CD4-positive, alpha-beta memory T cell (primary cell): Measurements from ENCODE around the gene SVOPL. TPM values are rescaled to one million over a fixed set of nuclear protein-coding genes. Genes with fewer than 3 reads are reported as not detected.

ENCODE experiments used
- CTCF ChIA-PET: fragments of 350-600 bp; sonication (Branson Sonifier 250); formaldehyde crosslinking; loops from one replicate; lab custom pipeline; 2021; ENCODE audit warnings: inconsistent platforms; ENCODE audit not compliant: partially characterized antibody; lab: Charles Lee
- POLR2A ChIA-PET: fragments of 350-600 bp; sonication (Branson Sonifier 250); formaldehyde crosslinking; loops from one replicate; lab custom pipeline; 2021; ENCODE audit not compliant: partially characterized antibody; lab: Charles Lee
- DNase-seq, 5 donors: peaks; one replicate each; pipeline versions ENCODE4 v3.0.0 to v3.0.0-alpha.2; 2020 to 2022; ENCODE audit warnings: mixed read lengths in 1 of 5
- H3K27ac ChIP-seq: one replicate; pipeline ENCODE4 v1.7.0; 2013; ENCODE audit warnings: low read depth, low read length
- H3K27me3 ChIP-seq: 2 replicates; pipeline ENCODE4 v1.7.0; 2013; ENCODE audit warnings: mild to moderate bottlenecking, low read length, moderate library complexity; ENCODE audit not compliant: insufficient read depth
- H3K36me3 ChIP-seq: 2 replicates; pipeline ENCODE4 v1.7.0; 2013; ENCODE audit warnings: mild to moderate bottlenecking, low read length, moderate library complexity; ENCODE audit not compliant: insufficient read depth
- H3K4me1 ChIP-seq: 2 replicates; pipeline ENCODE4 v1.7.0; 2013; ENCODE audit warnings: mild to moderate bottlenecking, low read length, moderate library complexity; ENCODE audit not compliant: insufficient read depth
- H3K4me3 ChIP-seq, 2 donors: one replicate each; pipeline ENCODE4 v1.7.0; 2013; ENCODE audit warnings: low read length in 2 of 2, mild to moderate bottlenecking in 1 of 2
- H3K9me3 ChIP-seq, 2 donors: one replicate each; pipeline ENCODE4 v1.7.0; 2013; ENCODE audit warnings: low read length in 2 of 2, control low read depth in 1 of 2; ENCODE audit not compliant: control insufficient read depth in 1 of 2
- H3K27ac Mint-ChIP-seq, 7 donors: one replicate each; pipeline ENCODE4 v1.8.0; 2020 to 2021; ENCODE audit warnings: mixed read lengths in 7 of 7, mild to moderate bottlenecking in 6 of 7, inconsistent platforms in 3 of 7, moderate library complexity in 3 of 7
- H3K27me3 Mint-ChIP-seq, 2 donors: one replicate each; pipeline ENCODE4 v1.8.0; 2020 to 2021; ENCODE audit warnings: mixed read lengths in 2 of 2
- H3K36me3 Mint-ChIP-seq, 2 donors: one replicate each; pipeline ENCODE4 v1.8.0; 2020 to 2021; ENCODE audit warnings: mixed read lengths in 2 of 2, inconsistent platforms in 1 of 2, mild to moderate bottlenecking in 1 of 2
- H3K4me1 Mint-ChIP-seq, 4 donors: one replicate each; pipeline ENCODE4 v1.8.0; 2020 to 2021; ENCODE audit warnings: mixed read lengths in 4 of 4, mild to moderate bottlenecking in 1 of 4
- H3K4me3 Mint-ChIP-seq, 8 donors: one replicate each; pipeline ENCODE4 v1.8.0; 2020 to 2021; ENCODE audit warnings: mixed read lengths in 8 of 8, mild to moderate bottlenecking in 7 of 8, moderate library complexity in 6 of 8, inconsistent platforms in 3 of 8
- H3K9me3 Mint-ChIP-seq, 8 donors: one replicate each; pipeline ENCODE4 v1.8.0; 2020 to 2021; ENCODE audit warnings: mixed read lengths in 8 of 8, mild to moderate bottlenecking in 5 of 8, inconsistent platforms in 3 of 8, moderate library complexity in 1 of 8
- intact Hi-C: fragments of 100-400 bp; cut with micrococcal nuclease; formaldehyde crosslinking; loops from one replicate; pipeline ENCODE4 v1.15.1; 2023
- polyA plus RNA-seq, 2 donors: library from polyadenylated mRNA; unstranded; fragments of 300-500 nt; fragmentation: Illumina TruSeq; gene quantifications; one replicate each; pipeline ENCODE4 v1.2.3, GENCODE V29; 2021
- total RNA-seq, 2 experiments: library from RNA; stranded (reverse); gene quantifications; one replicate each; pipeline ENCODE4 v1.2.3, GENCODE V29; 2021

SVOPL gene
- total and polyA plus RNA-seq, 4 experiments from 2014 or later: not detected

- H3K9me3 ChIP-seq: no peaks in the 10 kb centered on the region
- no peak overlapping the region for H3K27ac ChIP-seq
- peaks cover 0 to 4% (median 0%) of the 10 kb centered on the region in 8 donors for H3K9me3 Mint-ChIP-seq
- H3K27ac Mint-ChIP-seq: no peak overlapping the region
- CTCF ChIA-PET: no interaction called here
- H3K4me3 Mint-ChIP-seq: no peak overlapping the region
- DNase-seq: no peak
- H3K4me1 ChIP-seq: no peaks in the 10 kb centered on the region
- peaks cover 0 to 1% (median 0%) of the 10 kb centered on the region in 4 donors for H3K4me1 Mint-ChIP-seq
- intact Hi-C loops: no loop called here
- no peaks in the 10 kb centered on the region for H3K27me3 ChIP-seq
- H3K36me3 ChIP-seq: no peaks in the 10 kb centered on the region
- POLR2A ChIA-PET: no interaction called here
- H3K27me3 Mint-ChIP-seq: peaks cover 0 to 4% of the 10 kb centered on the region in 2 donors
- H3K36me3 Mint-ChIP-seq: no peaks in the 10 kb centered on the region
- H3K4me3 ChIP-seq: no peak overlapping the region
Observed at GRCh38 chr7:138645284-138645683, 55.9 kb downstream of the SVOPL start.

- no peaks in the 10 kb centered on the region for H3K4me1 ChIP-seq
- DNase-seq: no peak
- intact Hi-C loops: no loop called here
- no peaks in the 10 kb centered on the region for H3K36me3 ChIP-seq
- H3K4me3 ChIP-seq: no peak overlapping the region
- no peak overlapping the region for H3K27ac ChIP-seq
- peaks cover 6% of the 10 kb centered on the region in 2 donors for H3K27me3 Mint-ChIP-seq
- ChIA-PET CTCF (no interaction called here), POLR2A (no interaction called here)
- H3K9me3 ChIP-seq: no peaks in the 10 kb centered on the region
- no peaks in the 10 kb centered on the region for H3K9me3 Mint-ChIP-seq
- no peaks in the 10 kb centered on the region for H3K27me3 ChIP-seq
- H3K4me3 Mint-ChIP-seq: no peak overlapping the region
- H3K27ac Mint-ChIP-seq: no peak overlapping the region
- H3K4me1 Mint-ChIP-seq: peaks cover 0 to 2% (median 0%) of the 10 kb centered on the region in 4 donors
- no peaks in the 10 kb centered on the region for H3K36me3 Mint-ChIP-seq
Observed at GRCh38 chr7:138632826-138633602, 68.1 kb downstream of the SVOPL start.

GRCh38 chr7:138632384-138632783 is 68.8 kb downstream of the SVOPL start:
- H3K9me3 ChIP-seq: no peaks in the 10 kb centered on the region
- no peaks in the 10 kb centered on the region for H3K27me3 ChIP-seq
- ChIA-PET CTCF (no interaction called here), POLR2A (no interaction called here)
- H3K27me3 Mint-ChIP-seq: peaks cover 6% of the 10 kb centered on the region in 2 donors
- H3K36me3 Mint-ChIP-seq: no peaks in the 10 kb centered on the region
- no peak overlapping the region for H3K4me3 ChIP-seq
- H3K36me3 ChIP-seq: no peaks in the 10 kb centered on the region
- H3K4me3 Mint-ChIP-seq: no peak overlapping the region
- DNase-seq: no peak
- H3K4me1 ChIP-seq: no peaks in the 10 kb centered on the region
- intact Hi-C loops: no loop called here
- peaks cover 0 to 2% (median 0%) of the 10 kb centered on the region in 4 donors for H3K4me1 Mint-ChIP-seq
- H3K27ac Mint-ChIP-seq: no peak overlapping the region
- H3K9me3 Mint-ChIP-seq: no peaks in the 10 kb centered on the region
- H3K27ac ChIP-seq: no peak overlapping the region

GRCh38 chr7:138630059-138630610 is 71.0 kb downstream of the SVOPL start:
- intact Hi-C loops: no loop called here
- no peak overlapping the region for H3K27ac Mint-ChIP-seq
- H3K36me3 ChIP-seq: no peaks in the 10 kb centered on the region
- no peak overlapping the region for H3K4me3 Mint-ChIP-seq
- H3K4me1 ChIP-seq: peaks cover 14% of the 10 kb centered on the region
- H3K27me3 ChIP-seq: no peaks in the 10 kb centered on the region
- H3K9me3 ChIP-seq: no peaks in the 10 kb centered on the region
- H3K27ac ChIP-seq: no peak overlapping the region
- H3K4me3 ChIP-seq: no peak overlapping the region
- H3K36me3 Mint-ChIP-seq: no peaks in the 10 kb centered on the region
- POLR2A ChIA-PET: no interaction called here
- H3K27me3 Mint-ChIP-seq: peaks cover 6% of the 10 kb centered on the region in 2 donors
- CTCF ChIA-PET: no interaction called here
- H3K4me1 Mint-ChIP-seq: peaks cover 16 to 21% (median 18%) of the 10 kb centered on the region in 4 donors
- DNase-seq: no peak
- no peaks in the 10 kb centered on the region for H3K9me3 Mint-ChIP-seq

GRCh38 chr7:138627361-138627760 is 73.8 kb downstream of the SVOPL start:
- no peaks in the 10 kb centered on the region for H3K36me3 ChIP-seq
- no peak overlapping the region for H3K4me3 ChIP-seq
- Mint-ChIP-seq H3K4me1 (peaks cover 21 to 31% (median 27%) of the 10 kb centered on the region in 4 donors), H3K9me3 (no peaks in the 10 kb centered on the region), H3K4me3 (no peak overlapping the region), H3K27me3 (peaks cover 3 to 6% of the 10 kb centered on the region in 2 donors), H3K36me3 (no peaks in the 10 kb centered on the region), H3K27ac (no peak overlapping the region)
- H3K27ac ChIP-seq: no peak overlapping the region
- intact Hi-C loops: no loop called here
- DNase-seq: no peak
- H3K4me1 ChIP-seq: peaks cover 23% of the 10 kb centered on the region
- no peaks in the 10 kb centered on the region for H3K27me3 ChIP-seq
- ChIA-PET CTCF (no interaction called here), POLR2A (no interaction called here)
- H3K9me3 ChIP-seq: no peaks in the 10 kb centered on the region

GRCh38 chr7:138626846-138627245 is 74.3 kb downstream of the SVOPL start:
- H3K4me1 ChIP-seq: peaks cover 23% of the 10 kb centered on the region
- intact Hi-C loops: no loop called here
- H3K4me3 ChIP-seq: no peak overlapping the region
- no peaks in the 10 kb centered on the region for H3K36me3 ChIP-seq
- H3K9me3 ChIP-seq: no peaks in the 10 kb centered on the region
- H3K27me3 ChIP-seq: no peaks in the 10 kb centered on the region
- H3K27me3 Mint-ChIP-seq: peaks cover 2 to 5% of the 10 kb centered on the region in 2 donors
- H3K4me1 Mint-ChIP-seq: peaks cover 21 to 31% (median 27%) of the 10 kb centered on the region in 4 donors
- H3K4me3 Mint-ChIP-seq: peak overlapping the region in 2 of 8 donors; percentile 5 to 17
- ChIA-PET CTCF (interaction anchor here (0.6 to 0.9 kb wide), 2 partner anchors 111 to 177 kb away, joined by 3 to 4 read pairs; no protein-coding TSS in a partner anchor), POLR2A (no interaction called here)
- no peak overlapping the region for H3K27ac ChIP-seq
- no peaks in the 10 kb centered on the region for H3K9me3 Mint-ChIP-seq
- peak overlapping the region in 3 of 7 donors; percentile 4 to 52 (median 29) for H3K27ac Mint-ChIP-seq
- H3K36me3 Mint-ChIP-seq: no peaks in the 10 kb centered on the region
- no peak for DNase-seq

- peaks cover 21 to 31% (median 27%) of the 10 kb centered on the region in 4 donors for H3K4me1 Mint-ChIP-seq
- ChIA-PET CTCF (interaction anchor here (0.9 to 1.2 kb wide), 3 partner anchors 9 to 113 kb away, joined by 3 to 4 read pairs (median 4); no protein-coding TSS in a partner anchor), POLR2A (interaction anchor here (1.7 kb wide), 1 partner anchor 24 kb away, joined by 4 read pairs; no protein-coding TSS in a partner anchor)
- H3K9me3 Mint-ChIP-seq: no peaks in the 10 kb centered on the region
- no peaks in the 10 kb centered on the region for H3K9me3 ChIP-seq
- peaks cover 0 to 3% of the 10 kb centered on the region in 2 donors for H3K27me3 Mint-ChIP-seq
- DNase-seq: peak in 3 of 5 donors; percentile 7 to 17 (median 8)
- no peak overlapping the region for H3K27ac ChIP-seq
- H3K27ac Mint-ChIP-seq: peak overlapping the region in 5 of 7 donors; percentile 18 to 86 (median 77)
- intact Hi-C loops: no loop called here
- H3K27me3 ChIP-seq: no peaks in the 10 kb centered on the region
- H3K4me3 ChIP-seq: no peak overlapping the region
- H3K36me3 Mint-ChIP-seq: no peaks in the 10 kb centered on the region
- H3K4me3 Mint-ChIP-seq: peak overlapping the region in 5 of 8 donors; percentile 26 to 83 (median 75)
- H3K36me3 ChIP-seq: no peaks in the 10 kb centered on the region
- peaks cover 23% of the 10 kb centered on the region for H3K4me1 ChIP-seq
Observed at GRCh38 chr7:138625849-138626230, 75.3 kb downstream of the SVOPL start.
